Prostate gland (tissue), 2 donors: ENCODE measurements around the gene LRRC8E.

Source experiments
- POLR2A ChIP-seq: fragments of 450-650 bp; IDR thresholded peaks from one replicate; pipeline ENCODE4 v1.6.1; 2016; ENCODE audit warnings: antibody characterized with exemption, mild to moderate bottlenecking
- TF ChIP-seq, protein P1 (sequence below), 4 experiments: fragments of 200-600 bp in 2 of 4; fragments of 450-650 bp in 2 of 4; sonication (generic) in 2 of 4; IDR thresholded peaks; 1 replicate in 3 of 4; 2 replicates in 1 of 4; pipeline ENCODE4 v1.5.1; 2016 to 2019; ENCODE audit warnings: antibody characterized with exemption in 4 of 4, mild to moderate bottlenecking in 2 of 4, moderate library complexity in 2 of 4

DNA sequence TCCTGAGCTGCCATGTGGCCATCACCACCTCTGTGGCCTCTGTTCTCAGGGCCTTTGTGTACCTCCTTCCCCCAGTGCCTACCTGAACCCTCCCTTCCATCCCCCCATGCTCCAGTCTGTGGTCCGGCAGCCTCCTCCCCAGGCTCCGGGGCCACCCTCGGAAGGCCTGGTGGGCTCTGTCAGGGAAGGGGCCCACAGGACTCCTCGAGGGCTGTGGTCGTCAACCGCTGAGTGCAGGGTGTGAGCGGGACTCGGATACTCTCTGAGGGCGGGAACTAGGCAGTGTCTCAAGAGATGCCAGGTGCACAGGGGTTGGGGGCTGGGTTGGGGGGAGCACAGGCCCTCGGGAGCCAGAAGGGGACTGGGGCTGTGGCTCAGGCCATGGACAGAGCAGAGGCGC lies 19.2 kb downstream of the LRRC8E start:
- TF ChIP-seq, protein P1, sequence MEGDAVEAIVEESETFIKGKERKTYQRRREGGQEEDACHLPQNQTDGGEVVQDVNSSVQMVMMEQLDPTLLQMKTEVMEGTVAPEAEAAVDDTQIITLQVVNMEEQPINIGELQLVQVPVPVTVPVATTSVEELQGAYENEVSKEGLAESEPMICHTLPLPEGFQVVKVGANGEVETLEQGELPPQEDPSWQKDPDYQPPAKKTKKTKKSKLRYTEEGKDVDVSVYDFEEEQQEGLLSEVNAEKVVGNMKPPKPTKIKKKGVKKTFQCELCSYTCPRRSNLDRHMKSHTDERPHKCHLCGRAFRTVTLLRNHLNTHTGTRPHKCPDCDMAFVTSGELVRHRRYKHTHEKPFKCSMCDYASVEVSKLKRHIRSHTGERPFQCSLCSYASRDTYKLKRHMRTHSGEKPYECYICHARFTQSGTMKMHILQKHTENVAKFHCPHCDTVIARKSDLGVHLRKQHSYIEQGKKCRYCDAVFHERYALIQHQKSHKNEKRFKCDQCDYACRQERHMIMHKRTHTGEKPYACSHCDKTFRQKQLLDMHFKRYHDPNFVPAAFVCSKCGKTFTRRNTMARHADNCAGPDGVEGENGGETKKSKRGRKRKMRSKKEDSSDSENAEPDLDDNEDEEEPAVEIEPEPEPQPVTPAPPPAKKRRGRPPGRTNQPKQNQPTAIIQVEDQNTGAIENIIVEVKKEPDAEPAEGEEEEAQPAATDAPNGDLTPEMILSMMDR (IDR thresholded peaks at IDR 0.05), result no peak
- no peak for TF ChIP-seq POLR2A
